Neural cell (in vitro differentiated cells): Measurements from ENCODE around the gene PARD3B. TPM values are rescaled to one million over a fixed set of nuclear protein-coding genes. Genes with fewer than 3 reads are reported as not detected.

Source experiments
- H2AFZ ChIP-seq: fragments of 200-600, 300-800 bp; sonication (generic), shearing (Covaris generic); 2 replicates; pipeline ENCODE4 v1.6.0; 2014; ENCODE audit warnings: low read depth, mild to moderate bottlenecking, antibody characterized with exemption, low read length, moderate library complexity
- H3F3A ChIP-seq: fragments of 200-600 bp; shearing (Covaris generic); 2 replicates; pipeline ENCODE4 v1.6.1; 2016; ENCODE audit warnings: mild to moderate bottlenecking, moderate library complexity, mixed read lengths, antibody characterized with exemption, low read length; ENCODE audit not compliant: insufficient read depth, poor library complexity, severe bottlenecking
- H3K27ac ChIP-seq: fragments of 200-600, 300-800 bp; sonication (generic), shearing (Covaris generic); 2 replicates; pipeline ENCODE4 v1.5.1; 2014; ENCODE audit warnings: mild to moderate bottlenecking, low read length, moderate library complexity
- H3K27me3 ChIP-seq: fragments of 300-800, 200-600 bp; sonication (generic), shearing (Covaris generic); 2 replicates; pipeline ENCODE4 v1.6.0; 2014; ENCODE audit warnings: mild to moderate bottlenecking, low read depth, low read length, moderate library complexity; ENCODE audit not compliant: insufficient read depth
- H3K36me3 ChIP-seq: fragments of 300-800, 200-600 bp; sonication (generic), shearing (Covaris generic); 2 replicates; pipeline ENCODE4 v1.5.1; 2014; ENCODE audit warnings: mild to moderate bottlenecking, antibody characterized with exemption, low read length, moderate library complexity; ENCODE audit not compliant: insufficient read depth
- H3K4me2 ChIP-seq: fragments of 300-800, 200-600 bp; sonication (generic), shearing (Covaris generic); 2 replicates; pipeline ENCODE4 v1.6.0; 2014; ENCODE audit warnings: mild to moderate bottlenecking, low read length
- H3K4me3 ChIP-seq: fragments of 300-800, 200-600 bp; sonication (generic), shearing (Covaris generic); 2 replicates; pipeline ENCODE4 v1.5.1; 2014; ENCODE audit warnings: mild to moderate bottlenecking, low read length, moderate library complexity
- H3K79me2 ChIP-seq: fragments of 200-600 bp; shearing (Covaris generic); replicated peaks from 2 replicates; pipeline ENCODE4 v1.6.0; 2014; ENCODE audit warnings: mild to moderate bottlenecking, low read length, moderate library complexity; ENCODE audit not compliant: insufficient read depth
- H3K9ac ChIP-seq: fragments of 300-800, 200-600 bp; sonication (generic), shearing (Covaris generic); 2 replicates; pipeline ENCODE4 v1.6.1; 2016; ENCODE audit warnings: mild to moderate bottlenecking, low read length, mixed read lengths
- H3K9me2 ChIP-seq: fragments of 200-600 bp; shearing (Covaris generic); 2 replicates; pipeline ENCODE4 v1.6.1; 2016; ENCODE audit warnings: mild to moderate bottlenecking, low read length, mixed read lengths; ENCODE audit not compliant: insufficient read depth
- H3K9me3 ChIP-seq: fragments of 200-600, 300-800 bp; sonication (generic), shearing (Covaris generic); 2 replicates; pipeline ENCODE4 v1.6.1; 2016; ENCODE audit warnings: mild to moderate bottlenecking, mixed run types, low read length, moderate library complexity, mixed read lengths
- H4K20me1 ChIP-seq: fragments of 200-600 bp; shearing (Covaris generic); 2 replicates; pipeline ENCODE4 v1.6.1; 2016; ENCODE audit warnings: mild to moderate bottlenecking, mixed run types; ENCODE audit not compliant: insufficient read depth
- EP300 ChIP-seq: fragments of 450-650 bp; conservative IDR thresholded peaks from 2 replicates; pipeline ENCODE4 v1.6.1; 2014; ENCODE audit warnings: antibody characterized with exemption, mild to moderate bottlenecking, moderate library complexity; ENCODE audit not compliant: poor library complexity, severe bottlenecking
- EZH2 ChIP-seq: fragments of 200-600, 300-800 bp; shearing (Covaris generic), sonication (generic); IDR thresholded peaks from 2 replicates; pipeline ENCODE4 v1.6.1; 2014; ENCODE audit warnings: antibody characterized with exemption, low read length, borderline replicate concordance, mild to moderate bottlenecking; ENCODE audit not compliant: insufficient read depth, poor library complexity, severe bottlenecking
- MXI1 ChIP-seq: fragments of 450-650 bp; conservative IDR thresholded peaks from 2 replicates; pipeline ENCODE4 v1.6.1; 2014; ENCODE audit warnings: antibody characterized with exemption, mild to moderate bottlenecking; ENCODE audit not compliant: poor library complexity, severe bottlenecking
- POLR2AphosphoS5 ChIP-seq: IDR thresholded peaks from 2 replicates; pipeline ENCODE4 v1.6.1; 2012
- RAD21 ChIP-seq: fragments of 450-650 bp; conservative IDR thresholded peaks from 2 replicates; pipeline ENCODE4 v1.6.1; 2014; ENCODE audit warnings: antibody characterized with exemption, mild to moderate bottlenecking, moderate library complexity
- SMC3 ChIP-seq: fragments of 450-650 bp; conservative IDR thresholded peaks from 2 replicates; pipeline ENCODE4 v1.6.1; 2014; ENCODE audit warnings: antibody characterized with exemption, mild to moderate bottlenecking, moderate library complexity; ENCODE audit not compliant: poor library complexity
- TAF1 ChIP-seq: IDR thresholded peaks from 2 replicates; pipeline ENCODE4 v1.6.1; 2012; ENCODE audit warnings: low read depth
- polyA plus RNA-seq: library from polyadenylated mRNA; depleted of rRNA; stranded (reverse); fragments of >200 nt; gene quantifications from 2 replicates; pipeline ENCODE4 v1.2.3, GENCODE V29; 2014
- TF ChIP-seq, protein P1 (sequence below): fragments of 450-650 bp; IDR thresholded peaks from 2 replicates; pipeline ENCODE4 v1.5.1; 2014; ENCODE audit warnings: antibody characterized with exemption, mild to moderate bottlenecking, moderate library complexity; ENCODE audit not compliant: poor library complexity, severe bottlenecking
- TF ChIP-seq, protein P2 (sequence below): IDR thresholded peaks from 2 replicates; pipeline ENCODE4 v1.6.1; 2012; ENCODE audit warnings: borderline replicate concordance

The PARD3B gene
- polyA plus RNA-seq, 1 donor from 2014 or later: 0.54 TPM

DNA sequence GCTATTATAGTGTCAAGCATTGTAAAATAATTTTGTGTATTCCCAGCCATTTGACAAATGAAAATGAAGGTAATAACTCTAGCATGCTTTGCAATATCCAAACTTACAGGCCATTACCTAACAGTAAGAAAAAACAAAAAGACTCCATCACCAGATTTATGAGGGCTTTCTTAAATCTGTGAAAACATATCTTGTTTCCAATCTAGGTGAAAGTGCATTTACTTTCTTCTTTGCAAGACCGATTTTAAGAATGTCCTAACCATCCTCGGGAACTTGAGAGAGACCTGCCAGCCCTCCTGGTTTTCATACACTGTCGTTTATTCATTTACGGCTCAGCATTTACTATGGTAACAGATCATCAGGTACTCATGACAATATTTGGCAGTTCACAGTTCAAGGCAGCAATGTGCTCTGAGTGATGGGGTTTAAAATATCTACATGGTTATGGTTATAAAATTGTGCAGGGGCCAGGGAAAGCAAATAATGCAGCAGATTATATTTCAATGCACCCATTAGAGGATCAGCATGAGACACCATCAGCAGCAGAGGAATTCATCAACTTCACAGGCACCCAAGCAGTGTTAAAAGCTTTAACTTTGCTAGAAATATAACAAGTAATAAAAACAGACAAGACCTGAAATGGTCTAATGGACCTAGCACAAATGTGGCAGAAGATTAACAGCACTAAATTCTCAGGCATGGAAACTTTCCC lies 34.4 kb upstream of the PARD3B start:
- Histone ChIP-seq H3K9ac (no peak overlapping the region), H3K9me3 (no peaks in the 10 kb centered on the region), H3K9me2 (no peaks in the 10 kb centered on the region), H3K4me2 (no peak overlapping the region), H3F3A (no peaks in the 10 kb centered on the region), H3K27ac (no peak overlapping the region), H3K4me3 (no peak overlapping the region), H3K27me3 (no peaks in the 10 kb centered on the region), H4K20me1 (no peaks in the 10 kb centered on the region), H3K79me2 (no peaks in the 10 kb centered on the region), H3K36me3 (no peaks in the 10 kb centered on the region), H2AFZ (no peak overlapping the region)
- TF ChIP-seq SMC3 (no peak), POLR2AphosphoS5 (no peak), MXI1 (no peak), EZH2 (no peak), TAF1 (no peak), RAD21 (no peak), EP300 (no peak)
- TF ChIP-seq, protein P1, sequence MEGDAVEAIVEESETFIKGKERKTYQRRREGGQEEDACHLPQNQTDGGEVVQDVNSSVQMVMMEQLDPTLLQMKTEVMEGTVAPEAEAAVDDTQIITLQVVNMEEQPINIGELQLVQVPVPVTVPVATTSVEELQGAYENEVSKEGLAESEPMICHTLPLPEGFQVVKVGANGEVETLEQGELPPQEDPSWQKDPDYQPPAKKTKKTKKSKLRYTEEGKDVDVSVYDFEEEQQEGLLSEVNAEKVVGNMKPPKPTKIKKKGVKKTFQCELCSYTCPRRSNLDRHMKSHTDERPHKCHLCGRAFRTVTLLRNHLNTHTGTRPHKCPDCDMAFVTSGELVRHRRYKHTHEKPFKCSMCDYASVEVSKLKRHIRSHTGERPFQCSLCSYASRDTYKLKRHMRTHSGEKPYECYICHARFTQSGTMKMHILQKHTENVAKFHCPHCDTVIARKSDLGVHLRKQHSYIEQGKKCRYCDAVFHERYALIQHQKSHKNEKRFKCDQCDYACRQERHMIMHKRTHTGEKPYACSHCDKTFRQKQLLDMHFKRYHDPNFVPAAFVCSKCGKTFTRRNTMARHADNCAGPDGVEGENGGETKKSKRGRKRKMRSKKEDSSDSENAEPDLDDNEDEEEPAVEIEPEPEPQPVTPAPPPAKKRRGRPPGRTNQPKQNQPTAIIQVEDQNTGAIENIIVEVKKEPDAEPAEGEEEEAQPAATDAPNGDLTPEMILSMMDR: no peak
- TF ChIP-seq, protein P2, sequence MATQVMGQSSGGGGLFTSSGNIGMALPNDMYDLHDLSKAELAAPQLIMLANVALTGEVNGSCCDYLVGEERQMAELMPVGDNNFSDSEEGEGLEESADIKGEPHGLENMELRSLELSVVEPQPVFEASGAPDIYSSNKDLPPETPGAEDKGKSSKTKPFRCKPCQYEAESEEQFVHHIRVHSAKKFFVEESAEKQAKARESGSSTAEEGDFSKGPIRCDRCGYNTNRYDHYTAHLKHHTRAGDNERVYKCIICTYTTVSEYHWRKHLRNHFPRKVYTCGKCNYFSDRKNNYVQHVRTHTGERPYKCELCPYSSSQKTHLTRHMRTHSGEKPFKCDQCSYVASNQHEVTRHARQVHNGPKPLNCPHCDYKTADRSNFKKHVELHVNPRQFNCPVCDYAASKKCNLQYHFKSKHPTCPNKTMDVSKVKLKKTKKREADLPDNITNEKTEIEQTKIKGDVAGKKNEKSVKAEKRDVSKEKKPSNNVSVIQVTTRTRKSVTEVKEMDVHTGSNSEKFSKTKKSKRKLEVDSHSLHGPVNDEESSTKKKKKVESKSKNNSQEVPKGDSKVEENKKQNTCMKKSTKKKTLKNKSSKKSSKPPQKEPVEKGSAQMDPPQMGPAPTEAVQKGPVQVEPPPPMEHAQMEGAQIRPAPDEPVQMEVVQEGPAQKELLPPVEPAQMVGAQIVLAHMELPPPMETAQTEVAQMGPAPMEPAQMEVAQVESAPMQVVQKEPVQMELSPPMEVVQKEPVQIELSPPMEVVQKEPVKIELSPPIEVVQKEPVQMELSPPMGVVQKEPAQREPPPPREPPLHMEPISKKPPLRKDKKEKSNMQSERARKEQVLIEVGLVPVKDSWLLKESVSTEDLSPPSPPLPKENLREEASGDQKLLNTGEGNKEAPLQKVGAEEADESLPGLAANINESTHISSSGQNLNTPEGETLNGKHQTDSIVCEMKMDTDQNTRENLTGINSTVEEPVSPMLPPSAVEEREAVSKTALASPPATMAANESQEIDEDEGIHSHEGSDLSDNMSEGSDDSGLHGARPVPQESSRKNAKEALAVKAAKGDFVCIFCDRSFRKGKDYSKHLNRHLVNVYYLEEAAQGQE: no peak

DNA sequence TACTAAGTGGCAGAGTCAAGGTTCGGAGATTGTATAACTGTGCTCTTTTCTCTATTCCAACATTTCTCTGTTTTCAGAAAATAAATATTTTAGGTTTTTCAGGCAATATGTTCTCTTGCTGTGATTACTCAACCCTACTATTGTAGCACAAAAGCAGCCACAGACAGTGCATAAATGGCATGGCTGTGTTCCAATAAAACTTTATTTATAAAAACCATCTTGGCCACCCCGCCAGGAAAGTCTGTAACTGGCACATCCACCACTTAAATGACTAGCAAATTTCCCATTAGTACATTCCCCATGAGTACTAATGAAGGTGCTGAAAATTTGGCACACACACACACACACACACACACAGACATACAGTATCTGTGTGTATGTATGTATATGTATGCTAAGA lies 30.8 kb upstream of the PARD3B start:
- H3K4me2 ChIP-seq: no peak overlapping the region
- H3K27ac ChIP-seq: peak overlapping the region; percentile 51
- no peaks in the 10 kb centered on the region for H3K27me3 ChIP-seq
- no peak overlapping the region for H2AFZ ChIP-seq
- no peaks in the 10 kb centered on the region for H3K9me2 ChIP-seq
- no peaks in the 10 kb centered on the region for H3K9me3 ChIP-seq
- no peaks in the 10 kb centered on the region for H3K79me2 ChIP-seq
- H4K20me1 ChIP-seq: no peaks in the 10 kb centered on the region
- H3K9ac ChIP-seq: no peak overlapping the region
- no peaks in the 10 kb centered on the region for H3F3A ChIP-seq
- no peaks in the 10 kb centered on the region for H3K36me3 ChIP-seq
- H3K4me3 ChIP-seq: no peak overlapping the region
- TF ChIP-seq, protein P1: no peak
- no peak for TF ChIP-seq EZH2
- TF ChIP-seq SMC3: no peak
- no peak for TF ChIP-seq TAF1
- TF ChIP-seq, protein P2: no peak
- TF ChIP-seq EP300: no peak
- TF ChIP-seq RAD21: no peak
- TF ChIP-seq MXI1: no peak
- TF ChIP-seq POLR2AphosphoS5: no peak
